OCI-LY1 (cell line): ENCODE results near the gene SETDB2.

Experiments
- H2AFZ ChIP-seq: fragments of 200-600 bp; sonication (generic), shearing (Covaris generic); 2 replicates; pipeline ENCODE4 v1.6.0; 2014; ENCODE audit warnings: antibody characterized with exemption, mild to moderate bottlenecking, low read length
- H3F3A ChIP-seq: fragments of 200-600 bp; sonication (generic), shearing (Covaris generic); 2 replicates; pipeline ENCODE4 v1.6.0; 2014; ENCODE audit warnings: mild to moderate bottlenecking, antibody characterized with exemption, low read length, moderate library complexity; ENCODE audit not compliant: insufficient read depth
- H3K27ac ChIP-seq: fragments of 200-600 bp; sonication (generic); 2 replicates; pipeline ENCODE4 v1.5.1; 2014; ENCODE audit warnings: low read length, mixed run types, mild to moderate bottlenecking, low read depth; ENCODE audit not compliant: poor library complexity, severe bottlenecking
- H3K27me3 ChIP-seq: fragments of 200-600 bp; sonication (generic); 2 replicates; pipeline ENCODE4 v1.6.0; 2014; ENCODE audit warnings: antibody characterized with exemption, mild to moderate bottlenecking, low read length, moderate library complexity; ENCODE audit not compliant: insufficient read depth
- H3K36me3 ChIP-seq: fragments of 200-600 bp; sonication (generic); 2 replicates; pipeline ENCODE4 v1.6.1; 2014; ENCODE audit warnings: mild to moderate bottlenecking, antibody characterized with exemption, low read length, moderate library complexity, mixed read lengths; ENCODE audit not compliant: insufficient read depth
- H3K4me1 ChIP-seq: fragments of 200-600 bp; sonication (generic); 2 replicates; pipeline ENCODE4 v1.5.1; 2014; ENCODE audit warnings: mild to moderate bottlenecking, low read length, moderate library complexity; ENCODE audit not compliant: insufficient read depth, severe bottlenecking
- H3K4me2 ChIP-seq: fragments of 200-600 bp; sonication (generic), shearing (Covaris generic); 2 replicates; pipeline ENCODE4 v1.6.1; 2014; ENCODE audit warnings: low read length
- H3K4me3 ChIP-seq: fragments of 200-600 bp; sonication (generic); 2 replicates; pipeline ENCODE4 v1.5.1; 2014; ENCODE audit warnings: low read length, low read depth, mild to moderate bottlenecking, mixed read lengths; ENCODE audit not compliant: poor library complexity, severe bottlenecking
- H3K79me2 ChIP-seq: fragments of 200-600 bp; shearing (Covaris generic); 2 replicates; pipeline ENCODE4 v1.6.1; 2016; ENCODE audit warnings: mixed run types, low read length, mixed read lengths; ENCODE audit not compliant: insufficient read depth
- H3K9ac ChIP-seq: fragments of 200-600 bp; sonication (generic), shearing (Covaris generic); 2 replicates; pipeline ENCODE4 v1.6.1; 2014; ENCODE audit warnings: mild to moderate bottlenecking, low read length, mixed read lengths
- H3K9me2 ChIP-seq: fragments of 200-600 bp; sonication (generic), shearing (Covaris generic); 2 replicates; pipeline ENCODE4 v1.6.1; 2014; ENCODE audit warnings: low read depth, mild to moderate bottlenecking, low read length, mixed read lengths
- H3K9me3 ChIP-seq: fragments of 200-600 bp; shearing (Covaris generic); 2 replicates; pipeline ENCODE4 v1.6.1; 2014; ENCODE audit warnings: low read length, mixed read lengths
- H4K20me1 ChIP-seq: fragments of 200-600 bp; sonication (generic), shearing (Covaris generic); 2 replicates; pipeline ENCODE4 v1.6.0; 2016; ENCODE audit warnings: mild to moderate bottlenecking, low read length; ENCODE audit not compliant: insufficient read depth
- CTCF ChIP-seq: fragments of 200-600 bp; sonication (generic), shearing (Covaris generic); IDR thresholded peaks from 2 replicates; pipeline ENCODE4 v1.5.1; 2017; ENCODE audit warnings: mild to moderate bottlenecking, antibody characterized with exemption, low read length, moderate library complexity, mixed read lengths
- EZH2 ChIP-seq: fragments of 200-600 bp; sonication (generic), shearing (Covaris generic); IDR thresholded peaks from 2 replicates; pipeline ENCODE4 v1.8.0; 2017; ENCODE audit warnings: borderline replicate concordance, mixed run types, mild to moderate bottlenecking, antibody characterized with exemption, low read length, moderate library complexity, mixed read lengths

SETDB2 gene

DNA sequence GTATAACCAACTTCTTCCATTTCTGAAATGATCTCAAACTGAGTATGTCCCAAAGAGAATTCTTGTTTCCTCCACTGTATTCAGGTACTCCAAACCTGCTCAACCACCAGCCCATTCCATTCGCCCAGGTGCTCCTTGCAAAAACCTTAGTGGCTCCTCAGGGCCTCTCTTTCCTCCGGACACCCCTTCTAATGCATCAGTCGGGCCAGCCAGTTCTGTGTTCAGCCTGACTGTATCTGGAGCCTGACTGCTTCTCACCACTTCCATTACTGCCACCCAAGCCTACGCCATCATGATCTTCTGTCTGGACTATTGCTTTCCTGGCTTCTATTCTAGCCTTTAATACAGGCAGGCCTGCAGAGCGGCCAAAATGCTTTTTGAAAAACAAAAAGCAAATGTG lies 53.2 kb downstream of the SETDB2 start:
- peaks cover 3% of the 10 kb centered on the region; the same call in 1 of the 2 replicates for H3F3A ChIP-seq
- no peak overlapping the region for H2AFZ ChIP-seq
- peak overlapping the region; percentile 83 for H3K4me3 ChIP-seq
- peaks cover 15% of the 10 kb centered on the region; the same call in 1 of the 2 replicates for H3K36me3 ChIP-seq
- no peaks in the 10 kb centered on the region for H3K9me3 ChIP-seq
- no peak overlapping the region for H3K9ac ChIP-seq
- H3K79me2 ChIP-seq, result no peaks in the 10 kb centered on the region
- peak overlapping the region; percentile 96 for H3K27ac ChIP-seq
- TF ChIP-seq CTCF (no peak), EZH2 (no peak)
- H4K20me1 ChIP-seq, result no peaks in the 10 kb centered on the region
- H3K27me3 ChIP-seq, result no peaks in the 10 kb centered on the region
- H3K9me2 ChIP-seq, result no peaks in the 10 kb centered on the region
- H3K4me2 ChIP-seq, result peak overlapping the region; percentile 96
- H3K4me1 ChIP-seq, result peaks cover 49% of the 10 kb centered on the region

GRCh38 chr13:49498206-49498605 lies 54.1 kb downstream of the SETDB2 start:
- H3K36me3 ChIP-seq, result peaks cover 16% of the 10 kb centered on the region; the same call in 1 of the 2 replicates
- H3K9me2 ChIP-seq, result no peaks in the 10 kb centered on the region
- peaks cover 3% of the 10 kb centered on the region; the same call in 1 of the 2 replicates for H3F3A ChIP-seq
- peak overlapping the region; percentile 96 for H3K27ac ChIP-seq
- H2AFZ ChIP-seq, result no peak overlapping the region
- H3K9me3 ChIP-seq, result no peaks in the 10 kb centered on the region
- H4K20me1 ChIP-seq, result no peaks in the 10 kb centered on the region
- TF ChIP-seq EZH2, result no peak
- TF ChIP-seq CTCF, result no peak
- H3K79me2 ChIP-seq, result no peaks in the 10 kb centered on the region
- no peak overlapping the region for H3K4me3 ChIP-seq
- H3K27me3 ChIP-seq, result no peaks in the 10 kb centered on the region
- peak overlapping the region; percentile 96 for H3K4me2 ChIP-seq
- H3K9ac ChIP-seq, result no peak overlapping the region
- H3K4me1 ChIP-seq, result peaks cover 45% of the 10 kb centered on the region

DNA sequence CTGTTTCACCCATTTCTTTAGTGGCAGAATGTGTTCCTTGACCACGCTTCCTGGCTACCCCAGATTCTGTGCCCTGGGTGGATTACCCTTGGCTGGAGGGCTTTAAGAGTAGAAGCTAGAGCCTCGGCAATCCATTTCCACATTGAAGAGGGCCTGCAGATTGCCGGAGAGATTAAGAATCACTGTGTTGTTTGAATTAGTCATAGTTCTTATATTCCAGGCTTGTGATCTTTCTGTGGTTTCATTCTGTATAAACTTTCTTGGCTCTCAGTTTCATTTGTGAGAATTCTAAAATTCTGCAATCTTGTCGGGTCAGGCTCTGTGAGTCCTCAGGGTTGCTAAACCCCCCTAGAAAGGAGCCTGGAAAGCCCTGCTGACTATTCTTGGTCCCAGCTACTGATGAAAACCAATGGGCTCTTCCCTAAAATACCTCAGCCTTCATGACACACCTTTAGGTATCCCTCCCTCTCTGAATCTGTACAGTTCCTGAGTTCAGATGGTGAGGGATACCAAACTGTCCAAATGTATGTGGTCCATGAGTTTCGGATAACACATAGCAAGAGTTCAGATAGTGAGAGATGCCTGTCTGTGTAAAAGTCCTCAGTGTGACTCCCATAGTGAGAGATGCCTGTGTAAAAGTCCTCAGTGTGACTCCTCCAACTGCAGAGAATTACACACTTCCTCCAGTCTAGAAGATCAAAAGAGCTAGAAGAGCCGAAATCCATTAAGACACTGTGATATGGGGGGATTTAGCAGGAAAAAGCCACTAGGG lies 56.0 kb downstream of the SETDB2 start:
- H4K20me1 ChIP-seq, result no peaks in the 10 kb centered on the region
- H2AFZ ChIP-seq, result no peak overlapping the region
- no peak overlapping the region for H3K4me3 ChIP-seq
- no peaks in the 10 kb centered on the region for H3K79me2 ChIP-seq
- TF ChIP-seq CTCF, result no peak
- TF ChIP-seq EZH2, result no peak
- no peaks in the 10 kb centered on the region for H3K9me3 ChIP-seq
- H3K9ac ChIP-seq, result no peak overlapping the region
- H3K4me2 ChIP-seq, result no peak overlapping the region
- H3K4me1 ChIP-seq, result peaks cover 26% of the 10 kb centered on the region
- peaks cover 20% of the 10 kb centered on the region; the same call in 1 of the 2 replicates for H3K36me3 ChIP-seq
- no peaks in the 10 kb centered on the region for H3K27me3 ChIP-seq
- peaks cover 3% of the 10 kb centered on the region; the same call in 1 of the 2 replicates for H3F3A ChIP-seq
- no peak overlapping the region for H3K27ac ChIP-seq
- H3K9me2 ChIP-seq, result no peaks in the 10 kb centered on the region
